Kidney epithelial cell (primary cell): ENCODE data around the gene PCDH15. TPM values are rescaled to one million over a fixed set of nuclear protein-coding genes. Genes with fewer than 3 reads are reported as not detected.

Experiments
- DNase-seq: peaks from one replicate; pipeline ENCODE4 v3.0.0-alpha.2; 2010; ENCODE audit warnings: low read depth
- H3K27me3 ChIP-seq: 2 replicates; pipeline ENCODE4 v1.6.0; 2011; ENCODE audit warnings: low read length; ENCODE audit not compliant: control insufficient read depth, insufficient read depth
- H3K36me3 ChIP-seq: 2 replicates; pipeline ENCODE4 v1.5.1; 2011; ENCODE audit warnings: low read length; ENCODE audit not compliant: control insufficient read depth, insufficient read depth
- H3K4me3 ChIP-seq: 2 replicates; pipeline ENCODE4 v1.5.1; 2011; ENCODE audit warnings: low read depth, mild to moderate bottlenecking, control low read depth, low read length
- CTCF ChIP-seq: IDR thresholded peaks from 2 replicates; pipeline ENCODE4 v1.5.1; 2011; ENCODE audit warnings: mild to moderate bottlenecking, moderate library complexity, low read length, control low read depth, inconsistent platforms; ENCODE audit not compliant: insufficient read depth, poor library complexity, severe bottlenecking
- total RNA-seq: library from RNA; depleted of rRNA; stranded (reverse); fragments of >200 nt; gene quantifications from 2 replicates; pipeline ENCODE4 v1.2.3, GENCODE V29; 2015

Gene PCDH15
- total RNA-seq, 1 donor from 2014 or later: not detected

DNA sequence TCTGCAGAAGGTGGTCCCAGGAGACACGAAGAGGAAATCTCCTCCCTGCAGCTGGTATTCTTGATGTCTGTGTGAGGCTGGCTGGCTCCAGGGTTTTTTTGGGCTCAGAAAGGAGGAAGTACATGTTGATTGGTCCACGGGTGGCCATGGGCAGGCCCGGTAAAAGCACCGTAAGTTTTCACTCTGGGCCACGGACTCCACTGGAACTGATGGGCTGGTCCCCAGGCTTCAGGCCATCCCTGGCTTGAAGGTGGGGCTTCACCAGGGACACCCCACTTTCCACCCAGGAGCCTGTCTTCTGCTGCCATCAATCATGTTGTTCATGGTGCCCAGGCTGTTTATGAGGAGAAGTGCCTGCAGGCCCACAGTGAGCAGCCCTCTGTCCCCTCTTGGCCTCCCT, 736.8 kb downstream of the PCDH15 start:
- no peak for TF ChIP-seq CTCF
- no peak for DNase-seq
- Histone ChIP-seq H3K4me3 (no peak overlapping the region), H3K36me3 (no peaks in the 10 kb centered on the region), H3K27me3 (no peaks in the 10 kb centered on the region)

GRCh38 chr10:54063514-54063913, 737.5 kb downstream of the PCDH15 start:
- Histone ChIP-seq H3K36me3 (no peaks in the 10 kb centered on the region), H3K4me3 (no peak overlapping the region), H3K27me3 (no peaks in the 10 kb centered on the region)
- DNase-seq: no peak
- TF ChIP-seq CTCF: no peak

GRCh38 chr10:54060572-54060971, 740.5 kb downstream of the PCDH15 start:
- H3K27me3 ChIP-seq: no peaks in the 10 kb centered on the region
- no peak for DNase-seq
- no peaks in the 10 kb centered on the region for H3K36me3 ChIP-seq
- H3K4me3 ChIP-seq: no peak overlapping the region
- TF ChIP-seq CTCF: no peak

- no peak overlapping the region for H3K4me3 ChIP-seq
- DNase-seq: no peak
- no peaks in the 10 kb centered on the region for H3K27me3 ChIP-seq
- H3K36me3 ChIP-seq: no peaks in the 10 kb centered on the region
- no peak for TF ChIP-seq CTCF
These were observed 743.7 kb downstream of the PCDH15 start for GRCh38 chr10:54057357-54057756.

DNA sequence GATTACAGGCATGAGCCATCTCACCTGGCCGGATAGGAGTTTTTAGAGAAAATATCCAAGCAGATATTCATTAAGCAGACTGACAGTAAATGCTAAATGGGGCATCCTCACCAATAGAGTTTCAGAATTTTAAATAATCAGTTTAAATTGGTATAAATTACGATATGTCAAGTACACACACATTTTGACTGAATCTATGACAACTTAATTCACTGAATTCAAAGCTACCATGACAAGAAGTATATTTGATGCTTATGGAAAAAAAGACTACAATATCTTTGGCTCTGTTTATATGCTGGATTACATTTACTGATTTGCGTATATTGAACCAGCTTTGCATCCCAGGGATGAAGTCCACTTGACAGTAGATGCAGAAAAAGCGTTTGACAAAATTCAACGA, 774.7 kb downstream of the PCDH15 start:
- no peak for DNase-seq
- Histone ChIP-seq H3K27me3 (no peaks in the 10 kb centered on the region), H3K4me3 (no peak overlapping the region), H3K36me3 (no peaks in the 10 kb centered on the region)
- TF ChIP-seq CTCF: no peak

DNA sequence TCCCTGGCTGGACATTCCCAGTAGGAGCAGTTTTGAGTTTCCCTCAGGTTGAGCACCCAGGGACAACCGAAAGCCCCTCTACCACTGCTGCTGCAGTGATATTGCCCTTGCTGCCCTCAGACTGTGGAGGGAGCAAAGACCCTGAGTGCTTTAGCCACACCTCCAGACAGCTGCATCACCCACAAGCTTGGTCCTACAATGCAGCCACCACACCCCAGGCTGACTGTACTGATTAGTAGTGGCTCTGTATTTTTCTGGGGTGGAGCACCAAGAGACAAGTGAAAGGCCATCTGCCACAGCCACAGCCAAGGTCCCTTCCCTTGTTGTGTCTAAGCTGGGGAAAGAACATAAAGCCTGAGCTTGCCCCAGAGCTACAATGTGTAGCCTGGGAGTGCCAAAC, 789.9 kb downstream of the PCDH15 start:
- Histone ChIP-seq H3K27me3 (no peaks in the 10 kb centered on the region), H3K36me3 (no peaks in the 10 kb centered on the region), H3K4me3 (no peak overlapping the region)
- TF ChIP-seq CTCF: no peak
- no peak for DNase-seq
